ENCODE data around the gene TNS2. TPM values are rescaled to one million over a fixed set of nuclear protein-coding genes. Genes with fewer than 3 reads are reported as not detected.

The TNS2 gene
- total and polyA plus RNA-seq, 9 of the 15 experiments (the other 6 are each of a cell fraction or from before 2014, with no cell fraction given) = 0.28 to 3.1 (median 1.2) TPM; not detected in 1

- TF ChIP-seq FOXP4 (CRISPR knock-in tag; IDR thresholded peaks at IDR 0.05; ENCODE audit: borderline replicate concordance) = 0 out of 2 replicates have a peak, but pooled peaks have one; percentile 54
- TF ChIP-seq HNRNPK (IDR thresholded peaks at IDR 0.05; ENCODE audit: low read depth, low read length, poor library complexity, severe bottlenecking) = no peak
- TF ChIP-seq E2F3 (CRISPR knock-in tag; IDR thresholded peaks at IDR 0.05) = no peak
- peak; percentile 65; the same call in 1 of the 2 replicates for TF ChIP-seq E2F1 (CRISPR knock-in tag; IDR thresholded peaks at IDR 0.05)
- 0 out of 2 replicates have a peak, but pooled peaks have one; percentile 10 for TF ChIP-seq ZZZ3 (IDR thresholded peaks at IDR 0.05)
- no peak for TF ChIP-seq ZNF79 (CRISPR knock-in tag; IDR thresholded peaks at IDR 0.05; ENCODE audit: low read depth)
- TF ChIP-seq SUPT5H (IDR thresholded peaks at IDR 0.05) = peak; percentile 88
- peak; percentile 28; the same call in 1 of the 2 replicates for TF ChIP-seq BACH1 (tag; IDR thresholded peaks at IDR 0.05)
- 0 out of 2 replicates have a peak, but pooled peaks have one; percentile 2 for TF ChIP-seq MYNN (IDR thresholded peaks at IDR 0.05)
- no peak for TF ChIP-seq MYNN (CRISPR knock-in tag; IDR thresholded peaks at IDR 0.05)
- TF ChIP-seq ATF1 (CRISPR knock-in tag; IDR thresholded peaks at IDR 0.05) = peak; percentile 52; the same call in 1 of the 2 replicates
- TF ChIP-seq ATF1 (tag; IDR thresholded peaks at IDR 0.05) = no peak
- no peak for TF ChIP-seq SREBF1 (IDR thresholded peaks at IDR 0.05; ENCODE audit: borderline replicate concordance, low read depth, low read length)
- 0 out of 2 replicates have a peak, but pooled peaks have one; percentile 7 for TF ChIP-seq ATF6 (CRISPR knock-in tag; IDR thresholded peaks at IDR 0.05)
- TF ChIP-seq ZNF766 (CRISPR knock-in tag; conservative IDR thresholded peaks at IDR 0.05) = no peak
- 0 out of 2 replicates have a peak, but pooled peaks have one; percentile 5 for TF ChIP-seq SMARCE1 (IDR thresholded peaks at IDR 0.05)
- peak; percentile 60 for TF ChIP-seq VEZF1 (CRISPR knock-in tag; IDR thresholded peaks at IDR 0.05)
- TF ChIP-seq NRF1 (conservative IDR thresholded peaks at IDR 0.05 in 1 of 2, IDR thresholded peaks at IDR 0.05 in 1 of 2) = peak; percentile 92 to 93
- 0 out of 2 replicates have a peak, but pooled peaks have one; percentile 17 for TF ChIP-seq NBN (IDR thresholded peaks at IDR 0.05; ENCODE audit: low read depth)
- TF ChIP-seq CREB3L1 (IDR thresholded peaks at IDR 0.05; ENCODE audit: borderline replicate concordance, low read depth) = no peak
- TF ChIP-seq SAP30 (IDR thresholded peaks at IDR 0.05; ENCODE audit: borderline replicate concordance, insufficient read depth, low read depth, low read length, poor library complexity, severe bottlenecking) = peak; percentile 92
Measured at GRCh38 chr12:53006810-53007309, 43.0 kb upstream of the TNS2 start (continued).
